ENCODE data around the gene CENPB. TPM values are rescaled to one million over a fixed set of nuclear protein-coding genes. Genes with fewer than 3 reads are reported as not detected.

CENPB gene
- total RNA-seq, 1 experiment from 2014 or later = 108 TPM

- Histone ChIP-seq H3K4me1 (ENCODE audit: insufficient read depth, low read length, poor library complexity, severe bottlenecking) (no peaks in the 10 kb centered on the region), H3K27me3 (replicated peaks; ENCODE audit: insufficient read depth, low read depth, low read length, poor library complexity) (no peaks in the 10 kb centered on the region), H3K27ac (ENCODE audit: low read depth, low read length, poor library complexity, severe bottlenecking) (no peak overlapping the region), H3K4me3 (ENCODE audit: low read depth, low read length, poor library complexity, severe bottlenecking) (no peak overlapping the region), H3K36me3 (ENCODE audit: insufficient read depth, low read length, poor library complexity, severe bottlenecking) (peaks cover 5% of the 10 kb centered on the region), H3K9me3 (ENCODE audit: low read depth, low read length, poor library complexity, severe bottlenecking) (no peaks in the 10 kb centered on the region)
- ChIA-PET CTCF (interaction anchor here (0.6 to 1.5 kb wide), 5 partner anchors 10 to 320 kb away, joined by 3 to 4 read pairs (median 4); partner anchors contain the start of genes ADISSP and SPEF1), POLR2A (ENCODE audit: low non-redundant PET) (no interaction called here)
- BruUV-seq (replicated peaks) = no TSS peak
- TF ChIP-seq CTCF (conservative IDR thresholded peaks at IDR 0.05; ENCODE audit: low read depth, low read length) = no peak
- TF ChIP-seq EZH2 (IDR thresholded peaks at IDR 0.05; ENCODE audit: borderline replicate concordance, low read depth, low read length, poor library complexity, severe bottlenecking) = no peak
- intact Hi-C loops (cut with micrococcal nuclease; ENCODE audit: unreplicated experiment) = no loop called here
- DNase-seq (ENCODE audit: low spot score) = no peak
These were observed 34.2 kb downstream of the CENPB start for GRCh38 chr20:3752386-3752759.

- DNase-seq (ENCODE audit: low spot score) = no peak
- intact Hi-C loops (cut with micrococcal nuclease; ENCODE audit: unreplicated experiment) = no loop called here
- peaks cover 5% of the 10 kb centered on the region for H3K36me3 ChIP-seq (ENCODE audit: insufficient read depth, low read length, poor library complexity, severe bottlenecking)
- H3K4me3 ChIP-seq (ENCODE audit: low read depth, low read length, poor library complexity, severe bottlenecking) = no peak overlapping the region
- H3K4me1 ChIP-seq (ENCODE audit: insufficient read depth, low read length, poor library complexity, severe bottlenecking) = no peaks in the 10 kb centered on the region
- TF ChIP-seq EZH2 (IDR thresholded peaks at IDR 0.05; ENCODE audit: borderline replicate concordance, low read depth, low read length, poor library complexity, severe bottlenecking) = no peak
- no peak for TF ChIP-seq CTCF (conservative IDR thresholded peaks at IDR 0.05; ENCODE audit: low read depth, low read length)
- H3K27me3 ChIP-seq (replicated peaks; ENCODE audit: insufficient read depth, low read depth, low read length, poor library complexity) = no peaks in the 10 kb centered on the region
- BruUV-seq (replicated peaks) = no TSS peak
- ChIA-PET POLR2A (ENCODE audit: low non-redundant PET) (no interaction called here), CTCF (interaction anchor here (0.6 kb wide), 1 partner anchor 320 kb away, joined by 3 read pairs; no protein-coding TSS in a partner anchor)
- no peak overlapping the region for H3K27ac ChIP-seq (ENCODE audit: low read depth, low read length, poor library complexity, severe bottlenecking)
- H3K9me3 ChIP-seq (ENCODE audit: low read depth, low read length, poor library complexity, severe bottlenecking) = no peaks in the 10 kb centered on the region
These were observed 34.7 kb downstream of the CENPB start for GRCh38 chr20:3751675-3752385.

- Histone ChIP-seq H3K27ac (ENCODE audit: low read depth, low read length, poor library complexity, severe bottlenecking) (no peak overlapping the region), H3K27me3 (replicated peaks; ENCODE audit: insufficient read depth, low read depth, low read length, poor library complexity) (no peaks in the 10 kb centered on the region), H3K9me3 (ENCODE audit: low read depth, low read length, poor library complexity, severe bottlenecking) (no peaks in the 10 kb centered on the region), H3K4me1 (ENCODE audit: insufficient read depth, low read length, poor library complexity, severe bottlenecking) (no peaks in the 10 kb centered on the region), H3K36me3 (ENCODE audit: insufficient read depth, low read length, poor library complexity, severe bottlenecking) (peaks cover 1% of the 10 kb centered on the region), H3K4me3 (ENCODE audit: low read depth, low read length, poor library complexity, severe bottlenecking) (no peak overlapping the region)
- POLR2A ChIA-PET (ENCODE audit: low non-redundant PET) = no interaction called here
- no TSS peak for BruUV-seq (replicated peaks)
- intact Hi-C loops (cut with micrococcal nuclease; ENCODE audit: unreplicated experiment) = no loop called here
- no peak for TF ChIP-seq EZH2 (IDR thresholded peaks at IDR 0.05; ENCODE audit: borderline replicate concordance, low read depth, low read length, poor library complexity, severe bottlenecking)
- TF ChIP-seq CTCF (conservative IDR thresholded peaks at IDR 0.05; ENCODE audit: low read depth, low read length) = no peak
- CTCF ChIA-PET = no interaction called here
- no peak for DNase-seq (ENCODE audit: low spot score)
These were observed 35.2 kb downstream of the CENPB start for GRCh38 chr20:3751305-3751674.
